ENCODE measurements around the gene FLNC. TPM values are rescaled to one million over a fixed set of nuclear protein-coding genes. Genes with fewer than 3 reads are reported as not detected.

The FLNC gene
- total RNA-seq, 4 donors from 2014 or later, result 4.2 to 23.1 (median 6.5) TPM

- no peaks in the 10 kb centered on the region for H3K36me3 ChIP-seq
- H3K4me3 ChIP-seq, result no peak overlapping the region
- H3K9me3 ChIP-seq, result no peaks in the 10 kb centered on the region
- TF ChIP-seq POLR2A (IDR thresholded peaks at IDR 0.05), result no peak
- no peak for TF ChIP-seq CTCF (IDR thresholded peaks at IDR 0.05)
- no peak overlapping the region for H3K27ac ChIP-seq
- peaks cover 0 to 22% (median 6%) of the 10 kb centered on the region in 4 donors for H3K4me1 ChIP-seq
- DNase-seq, result no peak
- H3K27me3 ChIP-seq, result no peaks in the 10 kb centered on the region
Measured at GRCh38 chr7:128788446-128789412, 41.5 kb upstream of the FLNC start.

- no peaks in the 10 kb centered on the region for H3K27me3 ChIP-seq
- no peaks in the 10 kb centered on the region for H3K9me3 ChIP-seq
- no peak for DNase-seq
- H3K36me3 ChIP-seq, result no peaks in the 10 kb centered on the region
- peak overlapping the region; percentile 13 to 75 (median 62) for H3K27ac ChIP-seq
- peaks cover 0 to 22% (median 6%) of the 10 kb centered on the region in 4 donors for H3K4me1 ChIP-seq
- peak overlapping the region; percentile 80 to 90 (median 83) for H3K4me3 ChIP-seq
- TF ChIP-seq CTCF (IDR thresholded peaks at IDR 0.05), result no peak
- TF ChIP-seq POLR2A (IDR thresholded peaks at IDR 0.05), result no peak
Measured at GRCh38 chr7:128790315-128791041, 39.7 kb upstream of the FLNC start.

GRCh38 chr7:128791121-128791971 lies 38.9 kb upstream of the FLNC start, which contains the start of gene CCDC136:
Gene CCDC136, plus strand, starts transcription at chr7:128791968. Its CDS starts 444 bp downstream, at chr7:128792412.
- no peak for TF ChIP-seq CTCF (IDR thresholded peaks at IDR 0.05)
- TF ChIP-seq POLR2A (IDR thresholded peaks at IDR 0.05), result no peak
- Histone ChIP-seq H3K4me1 (peaks cover 0 to 22% (median 6%) of the 10 kb centered on the region in 4 donors), H3K27me3 (no peaks in the 10 kb centered on the region), H3K9me3 (no peaks in the 10 kb centered on the region), H3K27ac (peak within 1 kb of the TSS; percentile 13 to 75 (median 62)), H3K4me3 (peak within 1 kb of the TSS; percentile 80 to 90 (median 83)), H3K36me3 (no peaks in the 10 kb centered on the region)
- peak; percentile 78 to 90 (median 84) for DNase-seq

GRCh38 chr7:128791972-128792327 lies 38.3 kb upstream of the FLNC start:
- peaks cover 0 to 22% (median 6%) of the 10 kb centered on the region in 4 donors for H3K4me1 ChIP-seq
- DNase-seq, result no peak
- peak overlapping the region; percentile 80 to 90 (median 83) for H3K4me3 ChIP-seq
- no peaks in the 10 kb centered on the region for H3K9me3 ChIP-seq
- H3K36me3 ChIP-seq, result no peaks in the 10 kb centered on the region
- no peaks in the 10 kb centered on the region for H3K27me3 ChIP-seq
- H3K27ac ChIP-seq, result peak overlapping the region in 1 of 4 donors; percentile 57
- TF ChIP-seq POLR2A (IDR thresholded peaks at IDR 0.05) (no peak), CTCF (IDR thresholded peaks at IDR 0.05) (no peak)
